K562 (cell line): ENCODE results near the gene LAGE3. TPM values are rescaled to one million over a fixed set of nuclear protein-coding genes. Genes with fewer than 3 reads are reported as not detected.

Source experiments
- ATF4 ChIP-seq: fragments of 450-650 bp; formaldehyde crosslinking; IDR thresholded peaks from 2 replicates; pipeline ENCODE4 v1.4.0; 2022; ENCODE audit warnings: mild to moderate bottlenecking, moderate library complexity
- CUX1 ChIP-seq: fragments of 200-800 bp; sonication (Bioruptor generic); IDR thresholded peaks from 2 replicates; pipeline ENCODE4 v1.6.1; 2016; ENCODE audit warnings: missing genetic modification characterization, missing compliant biosample characterization
- DMBX1 ChIP-seq: fragments of 250-450 bp; sonication (Bioruptor Pico); IDR thresholded peaks from 2 replicates; pipeline ENCODE4 v1.8.0; 2022; ENCODE audit warnings: inconsistent platforms, mild to moderate bottlenecking, moderate library complexity, borderline replicate concordance
- E2F5 ChIP-seq: sonication (generic); formaldehyde crosslinking; IDR thresholded peaks from 2 replicates; pipeline ENCODE4 v1.8.0; 2022; ENCODE audit warnings: mild to moderate bottlenecking, missing genetic modification reagents
- ILF3 ChIP-seq: fragments of 450-650 bp; IDR thresholded peaks from 2 replicates; pipeline ENCODE4 v1.6.1; 2018; ENCODE audit warnings: antibody characterized with exemption, mild to moderate bottlenecking, moderate library complexity, borderline replicate concordance
- KLF1 ChIP-seq: fragments of 450-650 bp; IDR thresholded peaks from 2 replicates; pipeline ENCODE4 v1.6.1; 2016; ENCODE audit warnings: missing genetic modification characterization, missing compliant biosample characterization
- NFXL1 ChIP-seq: fragments of 450-650 bp; formaldehyde crosslinking; IDR thresholded peaks from 2 replicates; pipeline ENCODE4 v1.4.0; 2021; ENCODE audit warnings: mild to moderate bottlenecking
- RBBP5 ChIP-seq: fragments of 200-600 bp; sonication (generic); IDR thresholded peaks from 2 replicates; pipeline ENCODE4 v1.6.1; 2012; ENCODE audit warnings: borderline replicate concordance, mild to moderate bottlenecking, low read length, control low read depth, inconsistent platforms; ENCODE audit not compliant: insufficient read depth, poor library complexity, severe bottlenecking
- RBM14 ChIP-seq: fragments of 200-400 bp; formaldehyde crosslinking; IDR thresholded peaks from 2 replicates; pipeline ENCODE4 v1.6.1; 2018; ENCODE audit warnings: low read depth, mild to moderate bottlenecking, low read length, moderate library complexity, borderline replicate concordance; ENCODE audit not compliant: insufficient read depth
- RFX5 ChIP-seq: IDR thresholded peaks from 2 replicates; pipeline ENCODE4 v1.6.1; 2011; ENCODE audit warnings: low read depth, mild to moderate bottlenecking, improper control_type of control experiment, low read length
- THAP12 ChIP-seq: fragments of 250-450 bp; sonication (Bioruptor Pico); IDR thresholded peaks from 2 replicates; pipeline ENCODE4 v1.9.0; 2021; ENCODE audit warnings: mild to moderate bottlenecking, inconsistent platforms
- ZFP36 ChIP-seq: fragments of 150-350 bp; IDR thresholded peaks from 2 replicates; pipeline ENCODE4 v1.6.1; 2018; ENCODE audit warnings: low read length, low read depth; ENCODE audit not compliant: partially characterized antibody
- ZNF316 ChIP-seq: fragments of 450-650 bp; IDR thresholded peaks from 2 replicates; pipeline ENCODE4 v1.6.1; 2016
- ZNF740 ChIP-seq, 3 experiments: fragments of 200-800 bp in 1 of 3; sonication (Bioruptor generic) in 1 of 3; sonication (generic) in 1 of 3; formaldehyde crosslinking in 1 of 3; IDR thresholded peaks; 2 replicates each; pipeline versions ENCODE4 v1.6.1 to v1.8.0; 2016 to 2022; ENCODE audit warnings: mild to moderate bottlenecking in 2 of 3, missing compliant biosample characterization in 2 of 3, missing genetic modification characterization in 2 of 3, missing genetic modification reagents in 1 of 3
- polyA plus RNA-seq, 8 experiments: library from polyadenylated mRNA; depleted of rRNA in 4 of 8; stranded (reverse) in 5 of 8; unstranded in 3 of 8; fragments of >200 nt; fragmentation: Nextera tagmentation in 2 of 8; fragmentation: Illumina TruSeq in 1 of 8; extraction: Ambion mirVana in 2 of 8; extraction: Trizol in 1 of 8; gene quantifications; 2 replicates each; pipeline versions ENCODE4 v1.2.1 to v1.2.3, GENCODE V29; 2011 to 2014; ENCODE audit warnings: inconsistent platforms in 1 of 8, missing spikeins in 1 of 8
- total RNA-seq, 7 experiments: library from RNA; depleted of rRNA in 6 of 7; stranded (reverse); fragments of >200 nt in 6 of 7; fragmentation: Illumina TruSeq in 2 of 7; extraction: Trizol in 2 of 7; gene quantifications; 2 replicates each; pipeline versions ENCODE4 v1.2.1 to v1.2.3, GENCODE V29; 2011 to 2021; ENCODE audit warnings: low replicate concordance in 1 of 7

LAGE3 gene
- total and polyA plus RNA-seq, 9 of the 15 experiments (the other 6 are each of a cell fraction or from before 2014, with no cell fraction given): 28.2 to 125 (median 35.8) TPM

GRCh38 chrX:154485150-154486051, 6.3 kb upstream of the LAGE3 start (continued):
- TF ChIP-seq CUX1 (CRISPR knock-in tag): 0 out of 2 replicates have a peak, but pooled peaks have one; percentile 6
- TF ChIP-seq ZNF316: no peak
- TF ChIP-seq ZFP36: no peak
- TF ChIP-seq RBBP5: peak; percentile 69
- TF ChIP-seq DMBX1 (CRISPR knock-in tag): no peak
- TF ChIP-seq ILF3: no peak
- no peak for TF ChIP-seq NFXL1 (CRISPR knock-in tag)
- TF ChIP-seq ZNF740 (CRISPR knock-in tag; IDR thresholded peaks at IDR 0.05): no peak
- 0 out of 4 replicates have a peak, but pooled peaks of 1 of the 2 experiments have one; percentile 35 for TF ChIP-seq ZNF740 (tag; IDR thresholded peaks at IDR 0.05)
- TF ChIP-seq ATF4 (CRISPR knock-in tag): no peak
- TF ChIP-seq RFX5: no peak
- TF ChIP-seq KLF1 (tag): no peak
- TF ChIP-seq RBM14: no peak
- no peak for TF ChIP-seq E2F5 (CRISPR knock-in tag)
- no peak for TF ChIP-seq THAP12 (CRISPR knock-in tag)
